H1 (cell line): Measurements from ENCODE around the gene SUB1. TPM values are rescaled to one million over a fixed set of nuclear protein-coding genes. Genes with fewer than 3 reads are reported as not detected.

Experiments used
- CTCF ChIA-PET: fragments of 300-600 bp; sonication (Branson Sonifier 250); formaldehyde crosslinking; loops from one replicate; lab custom pipeline; 2021; ENCODE audit not compliant: partially characterized antibody; lab: Charles Lee
- POLR2A ChIA-PET: fragments of 300-600 bp; sonication (Branson Sonifier 250); formaldehyde crosslinking; loops from one replicate; lab custom pipeline; 2021; ENCODE audit warnings: inconsistent platforms; ENCODE audit not compliant: partially characterized antibody; lab: Charles Lee
- DNase-seq, 2 experiments: peaks; one replicate each; pipeline versions ENCODE4 v3.0.0 to v3.0.0-alpha.2; 2010 to 2022; ENCODE audit warnings: low spot score in 2 of 2, low read depth in 1 of 2, mixed read lengths in 1 of 2
- FAIRE-seq: peaks from 2 replicates; lab custom pipeline; 2011; peaks lifted over from hg19 to GRCh38; lab: Jason Lieb, UNC
- H2AFZ ChIP-seq: 2 replicates; pipeline ENCODE4 v1.8.1; 2012; ENCODE audit warnings: low read length, inconsistent platforms
- H2AK5ac ChIP-seq: 2 replicates; pipeline ENCODE4 v1.6.1; 2013; ENCODE audit warnings: low read depth, low read length
- H2BK120ac ChIP-seq: replicated peaks from 2 replicates; pipeline ENCODE3; 2013; ENCODE audit warnings: low read depth, low read length, inconsistent platforms
- H2BK12ac ChIP-seq: 2 replicates; pipeline ENCODE4 v1.6.1; 2013; ENCODE audit warnings: low read depth, low read length
- H2BK15ac ChIP-seq: 2 replicates; pipeline ENCODE4 v1.6.1; 2013; ENCODE audit warnings: low read length
- H2BK20ac ChIP-seq: 2 replicates; pipeline ENCODE4 v1.6.1; 2013; ENCODE audit warnings: low read length
- H2BK5ac ChIP-seq: 2 replicates; pipeline ENCODE4 v1.6.1; 2013; ENCODE audit warnings: low read depth, low read length
- H3K14ac ChIP-seq: 2 replicates; pipeline ENCODE4 v1.6.1; 2013; ENCODE audit warnings: inconsistent platforms; ENCODE audit not compliant: insufficient read length
- H3K18ac ChIP-seq: 2 replicates; pipeline ENCODE4 v1.6.1; 2013; ENCODE audit warnings: low read length; ENCODE audit errors: extremely low read depth
- H3K23ac ChIP-seq: 2 replicates; pipeline ENCODE4 v1.6.1; 2013; ENCODE audit warnings: inconsistent platforms; ENCODE audit not compliant: insufficient read length
- H3K23me2 ChIP-seq: 2 replicates; pipeline ENCODE4 v1.6.1; 2013; ENCODE audit warnings: low read depth, low read length
- H3K27ac ChIP-seq: 2 replicates; pipeline ENCODE4 v1.6.1; 2011; ENCODE audit warnings: low read depth, low read length, inconsistent platforms
- H3K27me3 ChIP-seq, 4 experiments: replicated peaks in 1 of 4; 1 replicate in 1 of 4; 2 replicates in 3 of 4; pipeline versions ENCODE4 v1.6.1 to v1.8.1; 2011 to 2013; ENCODE audit warnings: low read length in 3 of 4, mild to moderate bottlenecking in 3 of 4, inconsistent platforms in 2 of 4, mixed read lengths in 2 of 4, moderate library complexity in 1 of 4; ENCODE audit not compliant: control insufficient read depth in 3 of 4, insufficient read depth in 3 of 4; ENCODE audit errors: extremely low read depth in 1 of 4
- H3K36me3 ChIP-seq, 4 experiments: 2 replicates each; pipeline versions ENCODE4 v1.6.1 to v1.8.1; 2011 to 2013; ENCODE audit warnings: mild to moderate bottlenecking in 4 of 4, low read length in 3 of 4, moderate library complexity in 2 of 4, control low read depth in 1 of 4, inconsistent platforms in 1 of 4; ENCODE audit not compliant: insufficient read depth in 4 of 4, control insufficient read depth in 2 of 4
- H3K4ac ChIP-seq: replicated peaks from 2 replicates; pipeline ENCODE3; 2013; ENCODE audit warnings: low read length, low read depth, mixed read lengths, inconsistent platforms; ENCODE audit not compliant: insufficient read length
- H3K4me1 ChIP-seq, 4 experiments: replicated peaks in 1 of 4; 1 replicate in 1 of 4; 2 replicates in 3 of 4; pipeline versions ENCODE4 v1.6.1 to v1.8.1; 2011 to 2013; ENCODE audit warnings: low read length in 3 of 4, inconsistent platforms in 2 of 4, mixed read lengths in 1 of 4; ENCODE audit not compliant: insufficient read depth in 4 of 4, control insufficient read depth in 3 of 4
- H3K4me2 ChIP-seq, 2 experiments: 2 replicates each; pipeline versions ENCODE4 v1.6.1 to v1.8.1; 2011 to 2013; ENCODE audit warnings: low read depth in 2 of 2, low read length in 2 of 2, control low read depth in 1 of 2, inconsistent platforms in 1 of 2, mild to moderate bottlenecking in 1 of 2; ENCODE audit not compliant: insufficient read depth in 1 of 2
- H3K4me3 ChIP-seq, 4 experiments: fragments of 200-600, 300-600 bp in 1 of 4; sonication (generic), shearing (Covaris generic), sonication (Bioruptor Twin) in 1 of 4; 2 replicates each; pipeline versions ENCODE4 v1.5.1 to v1.8.1; 2011 to 2016; ENCODE audit warnings: low read length in 4 of 4, low read depth in 3 of 4, control low read depth in 2 of 4, inconsistent platforms in 2 of 4, mild to moderate bottlenecking in 2 of 4, mixed read lengths in 1 of 4, moderate library complexity in 1 of 4; ENCODE audit not compliant: insufficient read depth in 2 of 4; ENCODE audit errors: extremely low read depth in 1 of 4
- H3K56ac ChIP-seq: replicated peaks from 2 replicates; pipeline ENCODE3; 2013; ENCODE audit warnings: low read depth, mild to moderate bottlenecking, mixed read lengths, low read length, inconsistent platforms; ENCODE audit not compliant: insufficient read length
- H3K79me1 ChIP-seq: 2 replicates; pipeline ENCODE4 v1.6.1; 2013; ENCODE audit warnings: low read depth, low read length, control low read depth
- H3K79me2 ChIP-seq, 2 experiments: 2 replicates each; pipeline versions ENCODE4 v1.6.1 to v1.8.1; 2012 to 2013; ENCODE audit warnings: low read length in 2 of 2, mild to moderate bottlenecking in 2 of 2, inconsistent platforms in 1 of 2; ENCODE audit not compliant: insufficient read depth in 2 of 2, control insufficient read depth in 1 of 2
- H3K9ac ChIP-seq, 4 experiments: replicated peaks in 1 of 4; 1 replicate in 1 of 4; 2 replicates in 3 of 4; pipeline versions ENCODE4 v1.6.1 to v1.8.1; 2011 to 2013; ENCODE audit warnings: low read depth in 3 of 4, low read length in 3 of 4, control low read depth in 2 of 4, mild to moderate bottlenecking in 2 of 4, moderate library complexity in 2 of 4, inconsistent platforms in 1 of 4; ENCODE audit errors: extremely low read depth in 1 of 4
- H3K9me3 ChIP-seq, 2 experiments: 2 replicates each; pipeline versions ENCODE4 v1.6.1 to v1.8.1; 2012 to 2013; ENCODE audit warnings: mild to moderate bottlenecking in 2 of 2, moderate library complexity in 2 of 2, control low read depth in 1 of 2, inconsistent platforms in 1 of 2, low read depth in 1 of 2, low read length in 1 of 2, mixed read lengths in 1 of 2; ENCODE audit not compliant: insufficient read depth in 2 of 2
- H4K20me1 ChIP-seq, 2 experiments: replicated peaks in 1 of 2; 2 replicates each; pipeline versions ENCODE3 to v1.8.1; 2011 to 2013; ENCODE audit warnings: inconsistent platforms in 2 of 2, low read length in 2 of 2, mild to moderate bottlenecking in 1 of 2; ENCODE audit not compliant: insufficient read depth in 2 of 2, control insufficient read depth in 1 of 2
- H4K5ac ChIP-seq: 2 replicates; pipeline ENCODE4 v1.6.1; 2013; ENCODE audit warnings: low read length, low read depth, mixed read lengths, inconsistent platforms; ENCODE audit not compliant: insufficient read length
- H4K8ac ChIP-seq: 2 replicates; pipeline ENCODE4 v1.8.0; 2013; ENCODE audit warnings: mild to moderate bottlenecking, moderate library complexity, low read length, inconsistent platforms; ENCODE audit not compliant: insufficient read depth; ENCODE audit errors: extremely low read depth
- H4K91ac ChIP-seq: replicated peaks from 2 replicates; pipeline ENCODE3; 2013; ENCODE audit warnings: low read length, mixed read lengths, inconsistent platforms; ENCODE audit not compliant: insufficient read length
- CHD2 ChIP-seq: IDR thresholded peaks from 2 replicates; pipeline ENCODE4 v1.6.1; 2012; ENCODE audit warnings: low read length, improper control_type of control experiment
- RAD21 ChIP-seq, 2 experiments: IDR thresholded peaks in 1 of 2; conservative IDR thresholded peaks in 1 of 2; 2 replicates each; pipeline ENCODE4 v1.6.1; 2011; ENCODE audit warnings: low read depth in 2 of 2, low read length in 2 of 2, improper control_type of control experiment in 1 of 2, inconsistent platforms in 1 of 2, mild to moderate bottlenecking in 1 of 2, moderate library complexity in 1 of 2
- YY1 ChIP-seq: IDR thresholded peaks from 2 replicates; pipeline ENCODE4 v1.6.1; 2011; ENCODE audit warnings: low read depth, mild to moderate bottlenecking, low read length
- WGBS, 2 experiments: shearing (Covaris generic) in 1 of 2; methylation state at CpG; one replicate each; pipeline versions ENCODE4 v1.1.6 to v1.1.7; 2013 to 2015; ENCODE audit warnings: low lambda C conversion rate in 2 of 2, mixed read lengths in 2 of 2, inconsistent platforms in 1 of 2, low coverage in 1 of 2, missing lambda C conversion rate in 1 of 2; ENCODE audit not compliant: insufficient replicate concordance in 2 of 2, insufficient coverage in 1 of 2, insufficient read length in 1 of 2; ENCODE audit errors: extremely low coverage in 1 of 2, missing lambda C conversion rate in 1 of 2; 5-methylcytosine and 5-hydroxymethylcytosine counted together
- polyA plus RNA-seq, 7 experiments: library from polyadenylated mRNA; depleted of rRNA in 3 of 7; stranded (reverse) in 5 of 7; unstranded in 2 of 7; fragments of >200 nt in 5 of 7; fragments of 200-250 nt in 2 of 7; gene quantifications; 1 replicate in 5 of 7; 2 replicates in 1 of 7; 4 replicates in 1 of 7; pipeline versions ENCODE4 v1.2.1 to v1.2.3, GENCODE V29; 2011 to 2013; ENCODE audit warnings: missing spikeins in 2 of 7, mixed read lengths in 2 of 7
- total RNA-seq: library from RNA; stranded (reverse); fragmentation: NEBNext Ultra II Directional; extraction: Animal tissue kit (Norgen Biotek cat#: 25700); gene quantifications from 2 replicates; pipeline ENCODE4 v1.2.1, GENCODE V29; 2021
- TF ChIP-seq, protein P1 (sequence below), 3 experiments: IDR thresholded peaks; 1 replicate in 2 of 3; 2 replicates in 1 of 3; pipeline versions ENCODE4 v1.5.1 to v1.6.1; 2011; ENCODE audit warnings: low read length in 3 of 3, mild to moderate bottlenecking in 3 of 3, inconsistent platforms in 2 of 3, low read depth in 1 of 3, moderate library complexity in 1 of 3; ENCODE audit not compliant: insufficient read depth in 1 of 3; ENCODE audit errors: control extremely low read depth in 1 of 3

SUB1 gene
- total and polyA plus RNA-seq, 2 of the 8 experiments (the other 6 are each of a cell fraction or from before 2014, with no cell fraction given): 83.9 to 325 TPM

DNA sequence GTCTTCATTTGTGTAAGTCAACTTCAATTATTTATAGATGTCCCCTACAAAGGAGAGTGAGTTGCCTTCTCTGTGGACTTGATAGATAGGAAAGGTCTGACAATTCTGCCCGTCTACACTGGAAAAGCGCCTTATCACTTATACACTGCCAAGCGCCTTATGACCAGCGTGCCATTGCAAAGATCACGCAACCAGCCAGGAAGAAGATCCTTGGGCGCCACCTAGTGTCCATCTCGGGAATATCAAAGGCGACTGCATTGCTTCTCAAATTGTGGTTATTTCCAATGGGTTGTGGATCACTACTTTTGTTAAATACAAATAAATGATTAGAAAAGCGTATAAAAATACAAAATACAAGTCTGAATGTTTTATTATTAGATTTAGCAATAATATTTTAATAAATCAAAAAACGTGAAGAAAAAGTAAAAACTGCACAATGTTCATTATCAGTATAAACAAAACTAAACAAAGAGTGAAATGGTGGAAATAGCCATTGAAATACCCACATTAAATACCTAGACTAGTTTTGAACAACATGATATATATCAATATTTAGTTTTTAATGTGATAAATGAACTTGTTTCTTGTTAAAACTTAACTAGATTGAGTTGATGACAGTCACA is 27.8 kb downstream of the SUB1 start:
- Histone ChIP-seq H3K79me1 (no peaks in the 10 kb centered on the region), H4K91ac (no peak overlapping the region), H3K4me3 (no peak overlapping the region), H2BK20ac (no peak overlapping the region), H3K36me3 (no peaks in the 10 kb centered on the region), H3K9me3 (no peaks in the 10 kb centered on the region), H3K23ac (no peak overlapping the region), H2BK5ac (no peak overlapping the region), H3K4ac (no peak overlapping the region), H3K23me2 (no peaks in the 10 kb centered on the region), H3K4me2 (no peak overlapping the region), H2BK12ac (no peak overlapping the region), H3K14ac (no peak overlapping the region), H3K56ac (no peak overlapping the region), H3K27ac (no peak overlapping the region), H4K8ac (no peak overlapping the region), H3K18ac (no peak overlapping the region), H2BK15ac (no peak overlapping the region), H3K27me3 (no peaks in the 10 kb centered on the region), H4K20me1 (no peaks in the 10 kb centered on the region), H2AK5ac (no peak overlapping the region), H2BK120ac (no peak overlapping the region), H3K9ac (no peak overlapping the region), H3K4me1 (no peaks in the 10 kb centered on the region), H4K5ac (no peak overlapping the region), H3K79me2 (no peaks in the 10 kb centered on the region), H2AFZ (no peak overlapping the region)
- whole genome bisulfite sequencing, 2 experiments: 10% methylated on average over 10 of the region's 10 CpGs; no CpG with 5 or more reads in 1 of the 2 experiments
- peak; percentile 93 to 97 for TF ChIP-seq RAD21 (IDR thresholded peaks at IDR 0.05 in 1 of 2, conservative IDR thresholded peaks at IDR 0.05 in 1 of 2; ENCODE audit: low read depth in 2 of 2, low read length in 2 of 2)
- TF ChIP-seq, protein P1, sequence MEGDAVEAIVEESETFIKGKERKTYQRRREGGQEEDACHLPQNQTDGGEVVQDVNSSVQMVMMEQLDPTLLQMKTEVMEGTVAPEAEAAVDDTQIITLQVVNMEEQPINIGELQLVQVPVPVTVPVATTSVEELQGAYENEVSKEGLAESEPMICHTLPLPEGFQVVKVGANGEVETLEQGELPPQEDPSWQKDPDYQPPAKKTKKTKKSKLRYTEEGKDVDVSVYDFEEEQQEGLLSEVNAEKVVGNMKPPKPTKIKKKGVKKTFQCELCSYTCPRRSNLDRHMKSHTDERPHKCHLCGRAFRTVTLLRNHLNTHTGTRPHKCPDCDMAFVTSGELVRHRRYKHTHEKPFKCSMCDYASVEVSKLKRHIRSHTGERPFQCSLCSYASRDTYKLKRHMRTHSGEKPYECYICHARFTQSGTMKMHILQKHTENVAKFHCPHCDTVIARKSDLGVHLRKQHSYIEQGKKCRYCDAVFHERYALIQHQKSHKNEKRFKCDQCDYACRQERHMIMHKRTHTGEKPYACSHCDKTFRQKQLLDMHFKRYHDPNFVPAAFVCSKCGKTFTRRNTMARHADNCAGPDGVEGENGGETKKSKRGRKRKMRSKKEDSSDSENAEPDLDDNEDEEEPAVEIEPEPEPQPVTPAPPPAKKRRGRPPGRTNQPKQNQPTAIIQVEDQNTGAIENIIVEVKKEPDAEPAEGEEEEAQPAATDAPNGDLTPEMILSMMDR (IDR thresholded peaks at IDR 0.05; ENCODE audit: control extremely low read depth in 1 of 3, insufficient read depth in 1 of 3, low read depth in 1 of 3, low read length in 3 of 3): peak; percentile 72 to 89 (median 88)
- 0 out of 2 replicates have a peak, but pooled peaks have one; percentile 33 for TF ChIP-seq YY1
- no peak for TF ChIP-seq CHD2
- DNase-seq (peak; percentile 25 to 94), FAIRE-seq (peak; percentile 84)
- ChIA-PET CTCF (interaction anchor here (0.6 to 3.7 kb wide), 25 partner anchors 8 to 562 kb away, joined by 3 to 30 read pairs (median 3); no protein-coding TSS in a partner anchor), POLR2A (no interaction called here)
